Endometrial microvascular endothelial cells (primary cell): Measurements from ENCODE around the gene KRT31. TPM values are rescaled to one million over a fixed set of nuclear protein-coding genes. Genes with fewer than 3 reads are reported as not detected.
"Not testable (repeated sequence)": the region's sequence is repeated elsewhere in the genome, so short reads cannot be mapped to it uniquely, and the experiment has no call there.

ENCODE experiments used
- in situ Hi-C: cut with HindIII; loops from 2 replicates; pipeline ENCODE4 v1.10.0; 2017; ENCODE audit warnings: low sequenced_read_pairs, low pct_unique_long_range_greater_than_20kb; ENCODE audit errors: inconsistent ontology term
- total RNA-seq: library from RNA; depleted of rRNA; stranded (reverse); fragments of >200 nt; gene quantifications from one replicate; pipeline ENCODE4 v1.2.3, GENCODE V29; 2015; ENCODE audit errors: inconsistent ontology term

The KRT31 gene
- total RNA-seq, 1 donor from 2014 or later = not detected

DNA sequence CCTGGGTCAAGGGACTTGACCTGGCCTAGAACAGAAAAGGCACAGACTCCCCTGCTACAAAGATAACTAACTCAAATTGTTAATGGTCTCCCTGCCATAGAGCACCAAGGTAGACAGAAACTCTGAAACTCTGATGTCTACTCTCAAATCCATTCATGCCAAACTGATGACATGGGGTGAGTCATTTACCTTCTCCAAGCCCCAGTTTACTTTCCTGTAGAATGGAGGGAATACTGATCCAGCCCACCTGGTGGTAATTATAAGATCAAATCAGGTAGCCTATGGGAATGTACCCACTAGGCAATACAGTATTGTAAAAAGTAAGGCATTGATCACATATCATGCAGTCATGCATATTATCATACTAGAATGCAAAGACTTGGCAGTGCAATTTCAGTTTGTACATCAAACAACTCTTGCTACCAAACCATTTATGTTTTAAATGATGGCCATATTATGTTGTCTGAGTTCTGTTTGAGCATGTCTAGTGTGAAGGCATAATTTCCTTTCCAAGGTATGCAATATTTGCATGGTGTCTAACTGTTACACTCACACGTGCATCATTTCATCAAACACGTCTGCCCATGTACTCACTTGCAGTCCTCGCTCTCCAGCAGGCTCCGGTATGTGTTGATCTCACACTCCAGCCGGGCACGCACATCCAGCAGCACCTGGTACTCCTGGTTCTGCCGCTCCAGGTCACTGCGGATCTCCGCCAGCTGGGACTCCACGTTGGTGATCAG, 3.0 kb downstream of the KRT31 start:
- in situ Hi-C loops = no loop called here

GRCh38 chr17:41393826-41394225, 3.6 kb downstream of the KRT31 start:
- in situ Hi-C loops = no loop called here

- in situ Hi-C loops = no loop called here
Measured at GRCh38 chr17:41393294-41393693, 4.1 kb downstream of the KRT31 start.

GRCh38 chr17:41392278-41392677, 5.1 kb downstream of the KRT31 start:
- in situ Hi-C loops = no loop called here

GRCh38 chr17:41391535-41391934, 5.9 kb downstream of the KRT31 start:
- in situ Hi-C loops = no loop called here

- in situ Hi-C loops = no loop called here
Measured at GRCh38 chr17:41390411-41390938, 6.9 kb downstream of the KRT31 start.

- in situ Hi-C loops = no loop called here
Measured at GRCh38 chr17:41387670-41388069, 9.7 kb downstream of the KRT31 start.

DNA sequence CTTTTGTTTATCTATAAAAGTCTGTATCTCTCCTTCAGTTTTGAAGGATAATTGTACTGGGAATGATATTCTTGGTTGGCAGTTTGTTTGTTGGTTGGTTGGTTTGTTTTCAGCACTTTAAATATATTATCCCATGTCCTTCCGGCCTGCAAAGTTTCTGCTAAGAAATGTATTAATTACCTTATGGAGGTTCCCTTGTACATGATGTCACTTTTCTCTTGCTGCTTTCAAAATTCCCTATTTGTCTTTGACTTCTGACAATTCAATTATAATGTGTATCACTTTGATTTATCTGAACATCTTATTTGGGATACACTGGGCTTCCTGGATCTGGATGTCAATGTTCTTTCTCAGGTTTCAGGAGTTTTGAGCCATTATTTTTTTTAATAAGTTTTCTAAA, 11.2 kb downstream of the KRT31 start:
- in situ Hi-C loops = no loop called here

- in situ Hi-C loops = no loop called here
Measured at GRCh38 chr17:41383690-41384089, 13.7 kb downstream of the KRT31 start.

DNA sequence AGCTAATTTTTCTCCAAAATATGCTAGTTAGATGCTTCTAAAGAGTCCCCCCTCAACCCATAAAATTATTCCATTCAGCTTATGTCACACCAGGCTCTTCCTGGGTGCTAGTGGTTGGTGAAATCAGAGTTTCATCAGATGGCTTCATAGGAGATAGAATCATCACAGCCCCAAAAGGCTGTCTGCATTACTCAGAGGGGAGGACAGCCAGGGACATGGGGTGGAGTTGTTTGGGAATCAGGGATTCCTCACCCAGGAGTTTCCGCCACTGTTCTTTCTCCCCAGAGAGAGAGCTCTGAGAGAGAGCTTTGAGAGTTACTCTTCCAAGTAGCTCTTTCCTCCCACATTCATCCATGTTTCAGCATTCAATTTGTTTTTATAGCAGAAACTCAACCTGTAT, 15.0 kb downstream of the KRT31 start:
- in situ Hi-C loops = no loop called here

- in situ Hi-C loops = not testable (repeated sequence)
Measured at GRCh38 chr17:41381943-41382342, 15.5 kb downstream of the KRT31 start, which contains the start of gene KRT34. Gene KRT34, minus strand, starts transcription at chr17:41382306. Its CDS starts 60 bp downstream, at chr17:41382246.

DNA sequence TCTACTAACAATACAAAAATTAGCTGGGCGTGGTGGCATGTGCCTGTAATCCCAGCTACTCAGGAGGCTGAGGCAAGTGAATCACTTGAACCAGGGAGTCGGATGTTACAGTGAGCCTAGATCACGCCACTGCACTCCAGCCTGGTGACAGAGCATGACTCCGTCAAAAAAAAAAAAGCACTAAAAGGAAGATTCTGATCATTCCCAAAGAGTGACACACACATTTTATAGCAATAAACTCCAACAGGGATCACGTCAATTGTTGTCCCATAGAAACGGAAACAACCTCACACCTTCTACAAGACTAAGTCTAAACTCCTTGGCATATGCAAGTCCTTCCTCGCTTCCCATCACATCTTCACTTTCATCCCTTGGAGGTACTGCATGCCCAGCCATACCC, 17.3 kb downstream of the KRT31 start:
- in situ Hi-C loops = not testable (repeated sequence)

- in situ Hi-C loops = no loop called here
Measured at GRCh38 chr17:41377546-41377945, 19.9 kb downstream of the KRT31 start.

GRCh38 chr17:41369713-41370112, 27.7 kb downstream of the KRT31 start, which contains the start of gene KRT33B:
Gene KRT33B, minus strand, starts transcription at chr17:41369813. Its CDS starts 63 bp downstream, at chr17:41369750.
- in situ Hi-C loops = no loop called here

DNA sequence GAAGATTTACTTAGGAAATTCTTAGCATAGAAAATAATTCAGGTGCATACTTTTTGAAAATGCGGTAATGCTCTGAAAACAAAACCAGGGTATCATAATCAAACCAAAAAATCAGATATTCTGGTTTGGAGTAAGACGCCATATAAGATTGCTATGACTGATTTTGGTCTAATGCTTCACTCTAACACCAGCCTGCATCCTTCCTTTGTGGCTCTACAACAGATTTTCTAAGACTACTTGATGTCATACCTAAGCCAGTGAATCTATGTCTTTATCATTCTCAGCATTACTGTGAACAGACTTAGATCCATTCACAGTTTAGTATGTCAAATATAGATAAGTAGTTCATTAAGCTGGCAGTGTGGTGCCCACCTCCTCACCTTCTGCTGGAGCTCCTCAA, 28.4 kb downstream of the KRT31 start:
- in situ Hi-C loops = no loop called here

DNA sequence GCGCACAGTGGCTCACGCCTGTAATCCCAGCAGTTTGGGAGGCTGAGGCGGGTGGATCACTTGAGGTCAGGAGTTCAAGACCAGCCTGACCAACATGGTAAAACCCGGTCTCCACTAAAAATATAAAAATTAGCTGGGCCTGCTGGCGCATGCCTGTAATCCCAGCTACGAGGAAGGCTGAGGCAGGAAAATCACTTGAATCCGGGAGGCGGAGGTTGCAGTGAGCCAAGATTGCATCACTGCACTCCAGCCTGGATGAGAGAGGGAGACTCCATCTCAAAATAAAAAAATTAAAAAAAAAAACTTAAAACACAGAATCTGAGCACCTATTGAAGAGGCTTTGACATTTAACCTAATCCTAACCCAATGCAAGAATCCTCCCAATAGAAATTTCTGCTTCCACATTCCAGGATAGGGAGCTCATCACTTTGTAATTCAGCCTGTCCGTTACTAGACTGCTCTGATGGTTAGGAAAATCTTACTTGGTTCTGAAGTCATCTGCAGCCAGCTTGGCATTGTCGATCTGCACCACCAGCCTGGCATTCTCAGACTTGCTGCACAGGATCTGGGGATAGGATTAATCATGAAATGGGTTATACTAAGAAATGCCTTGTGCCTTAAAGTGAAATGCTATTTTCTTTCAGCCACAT, 29.9 kb downstream of the KRT31 start:
- in situ Hi-C loops = no loop called here

- in situ Hi-C loops = no loop called here
Measured at GRCh38 chr17:41366070-41366469, 31.3 kb downstream of the KRT31 start.

DNA sequence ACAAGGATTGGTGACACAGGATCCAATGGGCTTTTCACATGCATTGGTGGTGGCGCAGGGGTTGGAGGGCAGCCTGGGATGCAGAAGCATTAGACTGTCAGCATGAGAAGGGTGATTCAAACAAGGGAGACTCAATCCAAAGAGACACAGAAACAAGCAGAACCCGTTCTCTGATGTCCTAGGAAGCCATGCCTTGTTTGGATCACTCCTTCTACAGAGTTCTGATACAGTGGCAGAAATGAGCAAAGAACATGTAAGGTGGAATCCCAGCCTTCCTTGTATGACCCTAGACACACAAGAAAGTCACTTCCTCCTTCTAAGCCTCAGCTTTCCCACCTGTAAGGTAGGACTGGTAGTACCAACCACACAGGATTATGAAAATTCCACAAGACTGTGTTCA, 33.5 kb downstream of the KRT31 start:
- in situ Hi-C loops = no loop called here

DNA sequence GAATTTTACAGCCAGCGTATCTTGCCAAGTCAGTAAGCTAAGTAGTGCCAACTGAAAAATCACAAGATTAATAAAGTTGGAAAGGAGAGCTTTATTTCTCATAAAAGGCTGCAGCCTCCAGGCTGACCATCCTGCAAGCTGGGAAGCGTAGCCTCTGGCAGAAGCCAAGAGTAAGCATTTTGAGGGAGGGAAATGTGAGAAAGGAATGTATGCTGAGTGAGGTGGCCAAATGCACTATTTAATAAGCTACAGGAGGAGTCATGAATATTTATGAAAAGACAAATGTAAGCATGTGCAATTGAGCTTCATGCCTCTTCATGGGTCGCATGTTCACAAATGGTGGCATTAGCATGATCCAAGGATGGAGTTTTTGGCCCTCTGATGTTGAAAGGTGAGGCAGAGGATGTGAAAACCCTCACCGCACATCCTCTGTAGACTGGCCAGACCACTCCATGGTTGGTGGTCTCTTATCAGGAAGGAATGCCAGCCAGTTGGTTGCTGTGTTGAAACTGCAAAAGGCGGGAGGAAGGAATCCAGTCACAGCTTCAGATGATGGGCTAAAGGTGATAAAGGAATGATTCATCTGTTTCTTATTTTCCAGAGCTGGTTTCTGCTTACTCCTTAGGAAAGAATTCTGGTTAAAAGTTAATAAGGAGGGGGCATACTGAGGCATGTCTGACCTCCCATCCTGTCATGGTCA, 37.0 kb downstream of the KRT31 start:
- in situ Hi-C loops = no loop called here

GRCh38 chr17:41354536-41354935, 42.9 kb downstream of the KRT31 start:
- in situ Hi-C loops = no loop called here
